Rectal smooth muscle tissue (tissue), 1 donor: ENCODE measurements around the gene STC2.

ENCODE experiments used
- H3K27ac ChIP-seq: one replicate; pipeline ENCODE4 v1.7.0; 2013; ENCODE audit warnings: low read depth, low read length, inconsistent platforms
- H3K27me3 ChIP-seq: one replicate; pipeline ENCODE4 v1.7.0; 2013; ENCODE audit warnings: low read length; ENCODE audit not compliant: control insufficient read depth, insufficient read depth
- H3K36me3 ChIP-seq: one replicate; pipeline ENCODE4 v1.7.0; 2013; ENCODE audit warnings: low read length; ENCODE audit not compliant: control insufficient read depth, insufficient read depth
- H3K4me1 ChIP-seq: one replicate; pipeline ENCODE4 v1.7.0; 2013; ENCODE audit warnings: low read length; ENCODE audit not compliant: control insufficient read depth, insufficient read depth
- H3K4me3 ChIP-seq: one replicate; pipeline ENCODE4 v1.7.0; 2013; ENCODE audit warnings: low read length
- H3K9ac ChIP-seq: one replicate; pipeline ENCODE4 v1.7.0; 2013; ENCODE audit warnings: low read length

STC2 gene

DNA sequence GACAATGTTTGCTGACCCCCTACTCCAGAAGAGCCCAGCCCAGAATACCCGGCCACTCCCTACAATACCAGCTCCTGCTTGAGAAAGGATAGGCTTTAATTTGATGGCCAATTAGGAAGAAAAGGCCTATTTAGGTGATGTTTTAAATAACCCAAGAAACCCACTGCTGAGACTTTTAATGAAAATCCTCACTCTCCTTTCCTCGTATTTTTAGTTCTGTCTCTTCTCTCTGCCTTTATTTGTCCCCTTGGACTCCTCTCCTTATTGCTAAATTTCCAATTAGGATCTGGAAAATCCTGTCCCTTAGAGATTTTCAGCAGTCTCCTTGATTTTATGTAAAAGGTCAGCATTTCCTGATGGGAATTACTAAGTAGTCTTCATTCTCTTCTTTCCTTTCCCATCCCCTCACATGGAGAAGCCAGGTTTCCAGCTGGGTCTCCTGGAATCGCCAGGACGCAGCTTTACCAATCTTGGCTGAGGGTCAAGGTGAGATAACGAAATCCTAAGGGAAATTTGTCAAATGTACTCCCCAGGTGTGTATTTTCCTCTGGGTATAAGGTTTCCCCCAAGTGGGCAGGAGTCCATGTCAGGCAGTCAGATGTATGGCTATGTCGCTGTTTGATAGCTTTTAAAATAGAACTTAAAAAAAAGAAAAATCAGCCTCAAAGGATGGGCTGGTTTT, 11.7 kb downstream of the STC2 start:
- Histone ChIP-seq H3K4me3 (peak overlapping the region; percentile 25), H3K27ac (no peak overlapping the region), H3K27me3 (peaks cover 3% of the 10 kb centered on the region), H3K36me3 (no peaks in the 10 kb centered on the region), H3K4me1 (peaks cover 23% of the 10 kb centered on the region), H3K9ac (no peak overlapping the region)

DNA sequence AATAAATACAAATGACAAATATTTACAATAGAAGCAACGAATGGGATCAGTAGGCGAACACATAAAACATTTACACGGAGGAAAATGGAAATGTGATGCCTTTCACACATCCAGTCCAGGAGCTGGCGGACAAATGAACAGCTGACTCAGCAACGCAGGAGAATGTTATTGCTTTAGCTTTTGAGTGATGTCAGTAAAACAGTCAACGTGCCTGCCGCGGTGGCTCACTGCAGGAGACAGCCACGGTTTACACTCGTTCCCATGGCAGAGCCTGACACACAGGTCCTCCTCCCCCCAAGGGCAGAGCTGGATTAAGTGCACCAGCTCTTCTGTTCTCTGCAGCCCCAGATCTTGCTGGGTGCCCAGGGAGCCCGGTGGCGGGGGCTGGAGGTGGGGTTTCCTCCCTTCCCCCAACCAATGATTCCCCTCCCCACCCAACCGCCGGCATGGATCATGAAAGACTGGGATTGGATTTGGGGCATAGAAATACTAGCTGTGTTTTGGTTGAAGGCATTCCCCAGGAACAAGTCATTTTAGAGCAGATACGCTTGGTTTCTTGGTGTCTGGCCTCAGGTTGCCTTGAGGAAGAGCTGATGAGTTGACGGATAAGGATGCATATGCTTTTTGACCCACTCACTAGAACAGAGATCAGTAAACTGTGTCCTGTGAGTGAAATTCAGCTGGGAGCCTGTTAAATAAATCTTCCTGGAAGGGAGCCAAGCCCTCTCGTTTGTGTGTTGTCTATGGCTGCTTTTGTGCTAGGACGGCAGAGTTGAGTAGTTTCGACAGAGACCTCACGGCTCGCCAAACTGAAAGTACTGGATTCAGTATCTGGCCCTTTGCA, 12.5 kb downstream of the STC2 start:
- H3K36me3 ChIP-seq = no peaks in the 10 kb centered on the region
- H3K4me1 ChIP-seq = peaks cover 28% of the 10 kb centered on the region
- peak overlapping the region; percentile 25 for H3K4me3 ChIP-seq
- H3K27ac ChIP-seq = no peak overlapping the region
- H3K9ac ChIP-seq = no peak overlapping the region
- peaks cover 3% of the 10 kb centered on the region for H3K27me3 ChIP-seq

DNA sequence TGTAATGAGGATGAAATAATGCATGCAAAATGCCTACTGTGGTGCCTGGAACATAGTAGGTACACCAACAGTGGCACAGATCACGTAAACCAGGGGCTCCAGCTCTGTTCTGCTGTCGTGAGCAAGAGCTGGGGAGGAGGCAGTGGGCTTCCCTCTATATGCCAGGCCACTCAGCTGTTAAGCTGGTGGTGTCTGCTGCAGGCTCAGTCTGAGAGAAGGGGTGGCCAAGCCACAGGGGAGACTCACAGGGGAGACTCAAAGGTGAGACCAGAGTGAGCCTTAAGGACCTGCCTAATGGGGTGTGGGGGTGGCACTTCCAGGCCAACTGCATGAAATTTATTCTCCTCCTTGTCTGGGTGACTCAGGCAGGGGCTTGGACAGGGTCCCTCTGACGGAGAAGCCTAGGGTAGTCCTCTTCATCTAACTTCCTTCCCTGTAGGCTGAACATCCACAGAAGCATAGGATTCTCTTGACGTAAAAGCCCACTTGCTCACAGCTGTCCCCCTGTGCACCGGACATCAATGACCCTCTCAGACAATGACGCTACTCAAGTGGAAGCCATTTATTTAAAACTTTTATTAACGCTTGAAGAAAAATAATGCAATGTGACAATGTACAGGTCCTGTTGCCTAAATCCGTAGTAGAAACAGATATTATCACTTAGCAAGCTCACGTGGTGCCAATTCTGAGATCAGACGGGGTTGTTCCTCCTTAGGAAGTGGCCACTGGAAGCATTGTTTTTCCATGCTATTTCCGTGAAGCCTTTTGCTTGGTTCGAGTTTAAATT, 13.9 kb downstream of the STC2 start:
- Histone ChIP-seq H3K4me1 (peaks cover 27% of the 10 kb centered on the region), H3K36me3 (no peaks in the 10 kb centered on the region), H3K4me3 (no peak overlapping the region), H3K27ac (no peak overlapping the region), H3K9ac (no peak overlapping the region), H3K27me3 (peaks cover 3% of the 10 kb centered on the region)

DNA sequence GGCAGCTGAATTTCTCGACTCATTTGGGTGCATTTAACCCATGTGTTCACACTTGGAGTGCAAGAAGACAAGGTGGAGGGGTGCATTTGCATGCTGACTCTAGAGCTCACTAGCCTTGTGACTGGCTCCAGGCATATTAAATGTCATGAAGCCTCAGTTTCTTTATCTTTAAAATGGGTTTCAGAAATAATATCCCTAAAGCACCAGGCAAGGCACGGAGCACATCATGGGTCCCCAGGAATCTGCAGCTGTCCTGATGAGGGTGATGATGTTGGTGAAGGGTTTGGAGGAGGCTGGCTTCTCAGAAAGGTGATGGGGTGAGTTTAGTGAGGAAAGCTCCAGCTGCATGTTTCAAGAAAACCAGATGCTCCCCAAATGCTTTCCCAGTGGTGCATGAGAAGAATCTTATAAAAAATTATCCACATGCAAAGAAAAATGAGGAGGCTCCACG, 14.8 kb downstream of the STC2 start:
- peaks cover 26% of the 10 kb centered on the region for H3K4me1 ChIP-seq
- no peaks in the 10 kb centered on the region for H3K36me3 ChIP-seq
- H3K4me3 ChIP-seq = no peak overlapping the region
- peaks cover 3% of the 10 kb centered on the region for H3K27me3 ChIP-seq
- no peak overlapping the region for H3K9ac ChIP-seq
- H3K27ac ChIP-seq = no peak overlapping the region

DNA sequence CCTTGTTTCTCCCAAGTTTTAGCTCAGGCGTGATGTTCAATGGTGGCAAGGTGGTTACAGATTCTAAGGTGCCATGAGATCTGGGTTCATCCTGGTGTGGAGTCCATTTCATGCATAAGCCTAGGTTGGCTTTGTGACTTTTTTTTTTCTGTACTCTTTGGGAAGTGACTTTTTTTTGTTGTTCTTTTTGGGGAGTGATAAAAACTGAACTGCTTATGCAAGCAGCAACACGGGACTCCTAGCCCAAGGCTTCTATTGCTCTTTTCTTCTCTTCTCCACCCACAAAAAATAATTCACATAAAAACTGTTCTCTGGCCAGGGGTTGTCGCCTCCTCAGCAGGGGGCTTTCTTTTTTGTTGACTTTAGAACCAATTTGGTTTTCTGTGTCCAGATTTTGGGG, 15.4 kb downstream of the STC2 start:
- no peak overlapping the region for H3K9ac ChIP-seq
- H3K27me3 ChIP-seq = peaks cover 3% of the 10 kb centered on the region
- H3K36me3 ChIP-seq = no peaks in the 10 kb centered on the region
- H3K27ac ChIP-seq = no peak overlapping the region
- no peak overlapping the region for H3K4me3 ChIP-seq
- peaks cover 26% of the 10 kb centered on the region for H3K4me1 ChIP-seq

DNA sequence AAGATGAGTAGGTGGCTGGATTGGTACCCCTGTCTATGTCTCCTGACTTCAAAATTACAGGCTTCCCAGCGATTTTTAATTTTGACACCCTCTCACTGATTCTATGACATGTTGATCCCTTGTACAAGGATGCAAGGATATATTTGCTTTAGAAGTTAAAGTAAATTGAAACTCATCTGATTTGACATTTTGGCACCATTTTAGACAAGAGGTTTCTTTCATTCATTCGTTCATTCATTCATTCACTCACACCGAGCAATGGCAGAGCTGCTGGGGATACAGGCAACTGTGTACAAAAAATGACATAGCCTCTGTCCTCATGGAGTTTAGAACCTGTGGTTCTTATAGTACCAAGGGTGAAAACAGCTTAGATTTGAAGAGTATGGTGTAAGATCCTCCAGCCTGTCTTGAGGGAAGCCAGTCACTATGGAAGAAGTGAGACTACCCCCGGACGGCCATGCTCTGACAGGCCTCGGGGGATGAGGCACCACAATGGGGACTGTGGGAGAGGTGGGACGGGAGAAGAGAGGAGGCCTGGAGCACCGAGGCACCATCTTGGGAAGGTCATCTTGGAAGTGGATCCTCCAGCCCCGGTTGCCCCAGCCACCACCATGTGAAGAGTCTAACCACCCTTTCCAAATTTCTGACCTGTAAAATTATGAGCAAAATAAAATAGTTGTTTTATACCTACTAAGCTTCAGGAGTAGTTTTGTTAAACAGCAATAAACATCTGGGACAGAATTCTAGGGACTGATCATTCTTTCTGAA, 16.2 kb downstream of the STC2 start:
- Histone ChIP-seq H3K9ac (no peak overlapping the region), H3K4me3 (no peak overlapping the region), H3K36me3 (no peaks in the 10 kb centered on the region), H3K27me3 (no peaks in the 10 kb centered on the region), H3K4me1 (peaks cover 26% of the 10 kb centered on the region), H3K27ac (no peak overlapping the region)

DNA sequence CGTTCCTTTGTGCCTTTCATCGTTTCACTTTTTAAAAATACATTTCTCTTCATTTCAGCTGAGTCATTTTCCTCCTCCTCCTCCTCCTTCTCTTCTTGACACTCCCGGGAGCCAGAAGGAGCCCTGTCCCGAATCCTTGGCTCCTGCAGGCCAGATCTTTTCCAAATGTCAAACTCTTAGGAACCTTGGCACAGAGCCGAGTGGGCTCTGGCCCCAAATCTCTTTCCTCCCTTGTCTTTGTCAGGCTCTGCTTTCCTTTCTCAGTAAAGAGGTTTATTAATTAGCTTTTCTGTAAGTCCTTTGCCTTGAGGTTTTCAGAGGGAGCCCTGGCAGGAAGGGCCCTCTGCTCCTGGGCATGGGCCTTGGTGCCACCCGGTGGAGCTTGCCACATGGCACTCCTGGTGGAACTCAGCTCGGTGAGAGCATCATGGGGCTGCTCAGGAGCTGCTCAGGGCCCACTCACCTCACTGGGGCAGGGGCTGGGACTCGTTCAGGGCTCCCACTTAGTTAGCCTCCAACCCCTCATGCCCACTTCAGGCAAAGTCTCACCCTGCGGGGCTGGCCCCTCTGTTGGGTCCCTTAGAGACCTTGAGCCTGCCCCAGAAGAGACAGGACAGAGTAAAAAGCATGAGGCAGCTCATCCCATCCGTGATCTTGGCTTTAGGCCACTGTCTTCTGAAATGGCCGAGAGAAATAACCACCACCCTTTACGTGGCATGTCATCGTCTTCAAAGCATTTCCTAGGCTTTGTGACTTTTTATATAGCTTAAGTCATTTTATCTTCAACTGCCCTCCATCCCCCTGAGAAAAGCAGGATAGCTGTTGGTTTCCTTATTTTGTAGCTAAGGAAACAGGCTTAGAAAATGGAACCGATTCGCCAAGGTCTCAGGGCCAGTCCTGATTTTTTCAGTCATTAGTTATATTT, 17.1 kb downstream of the STC2 start:
- H3K27me3 ChIP-seq = no peaks in the 10 kb centered on the region
- H3K9ac ChIP-seq = no peak overlapping the region
- H3K27ac ChIP-seq = peak overlapping the region; percentile 65
- peaks cover 26% of the 10 kb centered on the region for H3K4me1 ChIP-seq
- no peaks in the 10 kb centered on the region for H3K36me3 ChIP-seq
- H3K4me3 ChIP-seq = no peak overlapping the region

DNA sequence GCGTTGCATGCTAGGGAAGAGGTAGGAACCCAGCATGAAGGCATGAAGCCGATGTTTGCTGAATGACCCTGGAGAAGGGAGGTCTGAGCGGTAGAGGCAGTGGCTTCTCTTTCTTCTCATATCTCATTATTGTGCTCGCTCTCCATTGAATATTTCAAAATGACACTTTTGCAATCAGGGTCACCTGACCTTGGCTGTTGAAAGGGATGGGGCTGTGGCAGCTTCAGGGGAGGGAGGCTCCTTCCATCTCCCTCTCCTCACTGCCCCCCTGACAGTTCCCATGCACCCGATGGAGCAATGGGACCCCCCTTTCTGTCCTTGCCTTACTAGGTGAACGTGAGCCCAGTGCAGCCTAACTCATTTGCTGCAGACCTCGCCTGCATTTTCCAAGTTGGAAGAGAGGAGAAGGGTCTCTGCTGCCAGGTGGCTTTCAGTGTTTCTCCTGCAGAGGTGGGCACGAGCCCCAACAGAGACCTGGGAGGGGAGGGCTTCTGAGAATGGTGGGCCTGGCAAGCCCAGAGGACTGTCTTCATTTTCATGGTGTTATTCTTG, 17.9 kb downstream of the STC2 start:
- H3K9ac ChIP-seq = no peak overlapping the region

DNA sequence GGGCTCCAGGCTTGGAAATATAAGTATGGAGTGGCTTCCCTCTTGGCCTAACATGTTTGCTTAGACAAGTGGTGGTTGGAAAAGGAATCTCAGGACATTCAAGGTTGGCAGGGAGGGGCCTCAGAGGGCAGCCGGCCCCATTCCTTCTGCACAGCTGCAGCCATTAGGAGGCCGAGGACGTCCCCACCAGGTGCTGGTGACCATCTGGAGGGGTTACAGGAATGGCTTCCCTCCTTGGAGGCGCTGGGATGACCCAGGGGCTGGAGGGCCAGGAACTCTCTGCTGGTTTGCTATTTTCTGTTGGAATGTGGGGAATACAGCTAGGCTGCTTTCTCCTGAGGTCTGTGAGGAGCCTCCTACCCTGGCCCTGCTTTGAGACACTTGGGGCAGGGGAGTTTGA, 18.5 kb downstream of the STC2 start:
- Histone ChIP-seq H3K4me3 (no peak overlapping the region), H3K27ac (no peak overlapping the region), H3K27me3 (no peaks in the 10 kb centered on the region)

More for the DNA sequence above, 17.9 kb downstream of the STC2 start:
- Histone ChIP-seq H3K27me3 (no peaks in the 10 kb centered on the region), H3K4me1 (peaks cover 19% of the 10 kb centered on the region), H3K36me3 (no peaks in the 10 kb centered on the region), H3K27ac (peak overlapping the region; percentile 65), H3K4me3 (peak overlapping the region; percentile 19)

DNA sequence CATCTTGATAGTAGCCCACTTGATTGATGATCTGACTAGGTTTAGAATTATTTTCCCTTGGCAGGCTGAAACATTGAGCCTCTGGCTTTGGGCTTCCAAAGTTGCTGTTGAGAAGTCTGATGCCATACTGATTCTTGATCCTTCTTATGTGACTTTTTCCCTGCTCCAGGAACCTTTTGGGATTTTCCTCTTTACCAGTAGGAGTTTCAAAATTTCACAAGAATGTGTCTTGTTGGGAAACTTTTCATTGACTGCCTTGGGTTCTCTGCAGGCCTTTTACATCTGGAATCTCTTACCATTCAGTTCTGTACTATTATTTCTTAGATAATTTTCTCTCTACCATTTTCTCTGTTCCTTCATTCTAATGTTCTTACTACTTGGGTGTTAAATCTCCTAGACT, 20.0 kb downstream of the STC2 start:
- Histone ChIP-seq H3K9ac (no peak overlapping the region), H3K27me3 (no peaks in the 10 kb centered on the region), H3K36me3 (no peaks in the 10 kb centered on the region), H3K4me1 (peaks cover 17% of the 10 kb centered on the region), H3K27ac (no peak overlapping the region), H3K4me3 (no peak overlapping the region)

More for the DNA sequence above, 18.5 kb downstream of the STC2 start:
- Histone ChIP-seq H3K36me3 (no peaks in the 10 kb centered on the region), H3K4me1 (peaks cover 17% of the 10 kb centered on the region), H3K9ac (no peak overlapping the region)

DNA sequence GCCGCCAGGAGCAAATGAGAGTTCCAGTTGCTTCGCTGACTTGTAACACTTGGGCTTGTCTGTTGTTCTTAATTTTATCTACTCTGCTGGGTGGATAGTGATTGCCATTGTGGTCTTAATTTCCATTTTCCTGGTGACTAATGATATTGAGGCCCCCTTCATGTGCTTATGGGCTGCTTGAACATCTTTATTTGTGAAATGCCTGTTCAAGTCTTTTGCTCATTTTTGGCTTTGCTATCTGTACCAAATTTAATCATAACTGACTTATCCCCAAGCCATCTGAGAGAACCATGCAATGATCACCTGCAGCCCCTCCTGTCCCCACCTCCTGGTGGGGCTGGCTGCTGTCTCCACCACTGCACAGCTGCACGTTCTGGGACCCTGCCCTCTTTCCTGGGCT, 20.5 kb downstream of the STC2 start:
- Histone ChIP-seq H3K4me3 (no peak overlapping the region), H3K36me3 (no peaks in the 10 kb centered on the region), H3K27me3 (no peaks in the 10 kb centered on the region), H3K27ac (no peak overlapping the region), H3K4me1 (peaks cover 17% of the 10 kb centered on the region), H3K9ac (no peak overlapping the region)
